ENCODE data around the gene TRIM65. TPM values are rescaled to one million over a fixed set of nuclear protein-coding genes. Genes with fewer than 3 reads are reported as not detected.

The TRIM65 gene
- total and polyA plus RNA-seq, 2 experiments from 2014 or later: 13.8 to 54.0 TPM

GRCh38 chr17:75940727-75941441 lies 44.1 kb upstream of the TRIM65 start, which contains the start of gene FBF1:
Gene FBF1 (minus strand): TSS chr17:75941042. CDS start chr17:75938149, 2,893 bp downstream.
- Histone ChIP-seq H3K27me3 (ENCODE audit: insufficient read depth) (no peaks in the 10 kb centered on the region), H3F3A (replicated peaks; ENCODE audit: low read depth) (peaks cover 12% of the 10 kb centered on the region), H3K36me3 (ENCODE audit: insufficient read depth) (no peaks in the 10 kb centered on the region), H3K79me2 (replicated peaks; ENCODE audit: insufficient read depth) (no peaks in the 10 kb centered on the region), H3K4me1 (ENCODE audit: insufficient read depth) (peaks cover 8% of the 10 kb centered on the region; the same call in 1 of the 2 replicates), H3K4me2 (peak within 1 kb of the TSS; percentile 81), H3K27ac (ENCODE audit: low read depth) (peak within 1 kb of the TSS; percentile 68; the same call in 1 of the 2 replicates), H4K20me1 (replicated peaks; ENCODE audit: insufficient read depth) (no peaks in the 10 kb centered on the region), H2AFZ (peak within 1 kb of the TSS; percentile 97), H3K9me2 (ENCODE audit: insufficient read depth) (no peaks in the 10 kb centered on the region), H3K4me3 (peak within 1 kb of the TSS; percentile 79)
- no peaks in the 10 kb centered on the region; the same call in 1 of the 3 replicates for H3K36me3 Mint-ChIP-seq (ENCODE audit: low read depth)
- ATAC-seq: peak; percentile 99
- peaks cover 6% of the 10 kb centered on the region for H3K4me1 Mint-ChIP-seq
- peak; percentile 99 for TF ChIP-seq POLR2AphosphoS5 (IDR thresholded peaks at IDR 0.05; ENCODE audit: low read depth)
- no peak for TF ChIP-seq EZH2phosphoT487 (IDR thresholded peaks at IDR 0.05; ENCODE audit: unreplicated experiment)
- TF ChIP-seq, protein P1, sequence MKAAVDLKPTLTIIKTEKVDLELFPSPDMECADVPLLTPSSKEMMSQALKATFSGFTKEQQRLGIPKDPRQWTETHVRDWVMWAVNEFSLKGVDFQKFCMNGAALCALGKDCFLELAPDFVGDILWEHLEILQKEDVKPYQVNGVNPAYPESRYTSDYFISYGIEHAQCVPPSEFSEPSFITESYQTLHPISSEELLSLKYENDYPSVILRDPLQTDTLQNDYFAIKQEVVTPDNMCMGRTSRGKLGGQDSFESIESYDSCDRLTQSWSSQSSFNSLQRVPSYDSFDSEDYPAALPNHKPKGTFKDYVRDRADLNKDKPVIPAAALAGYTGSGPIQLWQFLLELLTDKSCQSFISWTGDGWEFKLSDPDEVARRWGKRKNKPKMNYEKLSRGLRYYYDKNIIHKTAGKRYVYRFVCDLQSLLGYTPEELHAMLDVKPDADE (IDR thresholded peaks at IDR 0.05): peak; percentile 82
- TF ChIP-seq, protein P2, sequence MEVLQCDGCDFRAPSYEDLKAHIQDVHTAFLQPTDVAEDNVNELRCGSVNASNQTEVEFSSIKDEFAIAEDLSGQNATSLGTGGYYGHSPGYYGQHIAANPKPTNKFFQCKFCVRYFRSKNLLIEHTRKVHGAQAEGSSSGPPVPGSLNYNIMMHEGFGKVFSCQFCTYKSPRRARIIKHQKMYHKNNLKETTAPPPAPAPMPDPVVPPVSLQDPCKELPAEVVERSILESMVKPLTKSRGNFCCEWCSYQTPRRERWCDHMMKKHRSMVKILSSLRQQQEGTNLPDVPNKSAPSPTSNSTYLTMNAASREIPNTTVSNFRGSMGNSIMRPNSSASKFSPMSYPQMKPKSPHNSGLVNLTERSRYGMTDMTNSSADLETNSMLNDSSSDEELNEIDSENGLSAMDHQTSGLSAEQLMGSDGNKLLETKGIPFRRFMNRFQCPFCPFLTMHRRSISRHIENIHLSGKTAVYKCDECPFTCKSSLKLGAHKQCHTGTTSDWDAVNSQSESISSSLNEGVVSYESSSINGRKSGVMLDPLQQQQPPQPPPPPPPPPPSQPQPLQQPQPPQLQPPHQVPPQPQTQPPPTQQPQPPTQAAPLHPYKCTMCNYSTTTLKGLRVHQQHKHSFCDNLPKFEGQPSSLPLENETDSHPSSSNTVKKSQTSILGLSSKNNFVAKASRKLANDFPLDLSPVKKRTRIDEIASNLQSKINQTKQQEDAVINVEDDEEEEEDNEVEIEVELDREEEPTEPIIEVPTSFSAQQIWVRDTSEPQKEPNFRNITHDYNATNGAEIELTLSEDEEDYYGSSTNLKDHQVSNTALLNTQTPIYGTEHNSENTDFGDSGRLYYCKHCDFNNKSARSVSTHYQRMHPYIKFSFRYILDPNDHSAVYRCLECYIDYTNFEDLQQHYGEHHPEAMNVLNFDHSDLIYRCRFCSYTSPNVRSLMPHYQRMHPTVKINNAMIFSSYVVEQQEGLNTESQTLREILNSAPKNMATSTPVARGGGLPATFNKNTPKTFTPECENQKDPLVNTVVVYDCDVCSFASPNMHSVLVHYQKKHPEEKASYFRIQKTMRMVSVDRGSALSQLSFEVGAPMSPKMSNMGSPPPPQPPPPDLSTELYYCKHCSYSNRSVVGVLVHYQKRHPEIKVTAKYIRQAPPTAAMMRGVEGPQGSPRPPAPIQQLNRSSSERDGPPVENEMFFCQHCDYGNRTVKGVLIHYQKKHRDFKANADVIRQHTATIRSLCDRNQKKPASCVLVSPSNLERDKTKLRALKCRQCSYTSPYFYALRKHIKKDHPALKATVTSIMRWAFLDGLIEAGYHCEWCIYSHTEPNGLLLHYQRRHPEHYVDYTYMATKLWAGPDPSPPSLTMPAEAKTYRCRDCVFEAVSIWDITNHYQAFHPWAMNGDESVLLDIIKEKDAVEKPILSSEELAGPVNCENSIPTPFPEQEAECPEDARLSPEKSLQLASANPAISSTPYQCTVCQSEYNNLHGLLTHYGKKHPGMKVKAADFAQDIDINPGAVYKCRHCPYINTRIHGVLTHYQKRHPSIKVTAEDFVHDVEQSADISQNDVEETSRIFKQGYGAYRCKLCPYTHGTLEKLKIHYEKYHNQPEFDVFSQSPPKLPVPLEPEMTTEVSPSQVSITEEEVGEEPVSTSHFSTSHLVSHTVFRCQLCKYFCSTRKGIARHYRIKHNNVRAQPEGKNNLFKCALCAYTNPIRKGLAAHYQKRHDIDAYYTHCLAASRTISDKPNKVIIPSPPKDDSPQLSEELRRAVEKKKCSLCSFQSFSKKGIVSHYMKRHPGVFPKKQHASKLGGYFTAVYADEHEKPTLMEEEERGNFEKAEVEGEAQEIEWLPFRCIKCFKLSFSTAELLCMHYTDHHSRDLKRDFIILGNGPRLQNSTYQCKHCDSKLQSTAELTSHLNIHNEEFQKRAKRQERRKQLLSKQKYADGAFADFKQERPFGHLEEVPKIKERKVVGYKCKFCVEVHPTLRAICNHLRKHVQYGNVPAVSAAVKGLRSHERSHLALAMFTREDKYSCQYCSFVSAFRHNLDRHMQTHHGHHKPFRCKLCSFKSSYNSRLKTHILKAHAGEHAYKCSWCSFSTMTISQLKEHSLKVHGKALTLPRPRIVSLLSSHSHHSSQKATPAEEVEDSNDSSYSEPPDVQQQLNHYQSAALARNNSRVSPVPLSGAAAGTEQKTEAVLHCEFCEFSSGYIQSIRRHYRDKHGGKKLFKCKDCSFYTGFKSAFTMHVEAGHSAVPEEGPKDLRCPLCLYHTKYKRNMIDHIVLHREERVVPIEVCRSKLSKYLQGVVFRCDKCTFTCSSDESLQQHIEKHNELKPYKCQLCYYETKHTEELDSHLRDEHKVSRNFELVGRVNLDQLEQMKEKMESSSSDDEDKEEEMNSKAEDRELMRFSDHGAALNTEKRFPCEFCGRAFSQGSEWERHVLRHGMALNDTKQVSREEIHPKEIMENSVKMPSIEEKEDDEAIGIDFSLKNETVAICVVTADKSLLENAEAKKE (CRISPR knock-in tag; IDR thresholded peaks at IDR 0.05): no peak
- no peak for TF ChIP-seq JUNB (IDR thresholded peaks at IDR 0.05; ENCODE audit: unreplicated experiment)
- no peak for TF ChIP-seq ZNF331 (CRISPR knock-in tag; IDR thresholded peaks at IDR 0.05; ENCODE audit: low read depth)
- 0 out of 4 replicates have a peak, but pooled peaks of 1 of the 2 experiments have one; percentile 15 for TF ChIP-seq CTCF (conservative IDR thresholded peaks at IDR 0.05; ENCODE audit: low read depth in 2 of 2)
- TF ChIP-seq EZH2 (IDR thresholded peaks at IDR 0.05; ENCODE audit: low read depth, unreplicated experiment): no peak
- no peak for TF ChIP-seq ZNF114 (CRISPR knock-in tag; IDR thresholded peaks at IDR 0.05)
- no peak for TF ChIP-seq STAT1 (IDR thresholded peaks at IDR 0.05; ENCODE audit: unreplicated experiment)
- TF ChIP-seq REST (IDR thresholded peaks at IDR 0.05; ENCODE audit: unreplicated experiment): no peak
- TF ChIP-seq CREB1 (CRISPR knock-in tag; IDR thresholded peaks at IDR 0.05; ENCODE audit: low read depth): 0 out of 2 replicates have a peak, but pooled peaks have one; percentile 15
- no peak for TF ChIP-seq NANOG (IDR thresholded peaks at IDR 0.05; ENCODE audit: borderline replicate concordance)
- peak within 1 kb of the TSS; percentile 89 for H3K4me3 Mint-ChIP-seq
- peaks cover 8% of the 10 kb centered on the region for H3K27me3 Mint-ChIP-seq (ENCODE audit: insufficient read depth, low read depth, poor library complexity)
- no peaks in the 10 kb centered on the region for H3K9me3 Mint-ChIP-seq
- H3K27ac Mint-ChIP-seq: peak within 1 kb of the TSS; percentile 88
- DNase-seq (ENCODE audit: low spot score): peak; percentile 97
